Calu3 (cell line): ENCODE measurements around the gene TBC1D10B. TPM values are rescaled to one million over a fixed set of nuclear protein-coding genes. Genes with fewer than 3 reads are reported as not detected.
"Not testable (repeated sequence)": the region's sequence is repeated elsewhere in the genome, so short reads cannot be mapped to it uniquely, and the experiment has no call there.

Experiments
- BruUV-seq: library from RNA; stranded (reverse); fragments of 400-500 nt; replicated peaks from 2 replicates; lab custom pipeline; 2021; lab: Mats Ljungman, UMichigan
- CTCF ChIA-PET: fragments of 300-600 bp; sonication (Branson Sonifier 250); formaldehyde crosslinking; loops from one replicate; lab custom pipeline; 2022; ENCODE audit warnings: antibody characterized with exemption; lab: Charles Lee
- DNase-seq: peaks from one replicate; pipeline ENCODE4 v3.0.0; 2022
- H3K27ac Mint-ChIP-seq: one replicate; pipeline ENCODE4 v1.8.0; 2022; ENCODE audit warnings: mixed read lengths; ENCODE audit not compliant: unreplicated experiment
- H3K27me3 Mint-ChIP-seq: one replicate; pipeline ENCODE4 v1.8.0; 2022; ENCODE audit warnings: mixed read lengths; ENCODE audit not compliant: unreplicated experiment
- H3K36me3 Mint-ChIP-seq: one replicate; pipeline ENCODE4 v1.8.0; 2022; ENCODE audit warnings: mild to moderate bottlenecking, moderate library complexity, mixed read lengths; ENCODE audit not compliant: insufficient read depth, unreplicated experiment
- H3K4me1 Mint-ChIP-seq: one replicate; pipeline ENCODE4 v1.8.0; 2022; ENCODE audit warnings: mild to moderate bottlenecking, low read depth, mixed read lengths; ENCODE audit not compliant: unreplicated experiment
- H3K4me3 Mint-ChIP-seq: one replicate; pipeline ENCODE4 v1.8.0; 2022; ENCODE audit warnings: mild to moderate bottlenecking, low read depth, moderate library complexity, mixed read lengths; ENCODE audit not compliant: unreplicated experiment
- H3K9me3 Mint-ChIP-seq: one replicate; pipeline ENCODE4 v1.8.0; 2022; ENCODE audit warnings: low read depth, mixed read lengths; ENCODE audit not compliant: unreplicated experiment
- CTCF ChIP-seq: fragments of 200-600 bp; IDR thresholded peaks from one replicate; pipeline ENCODE4 v1.8.0; 2022; ENCODE audit warnings: antibody characterized with exemption; ENCODE audit not compliant: unreplicated experiment
- intact Hi-C: fragments of 100-400 bp; cut with micrococcal nuclease; formaldehyde crosslinking; loops from one replicate; pipeline ENCODE4 v1.10.0; 2022; ENCODE audit not compliant: unreplicated experiment
- total RNA-seq: library from RNA; stranded (reverse); gene quantifications from 2 replicates; pipeline ENCODE4 v1.2.3, GENCODE V29; 2022

TBC1D10B gene
- total RNA-seq, 1 experiment from 2014 or later, result 66.4 TPM

DNA sequence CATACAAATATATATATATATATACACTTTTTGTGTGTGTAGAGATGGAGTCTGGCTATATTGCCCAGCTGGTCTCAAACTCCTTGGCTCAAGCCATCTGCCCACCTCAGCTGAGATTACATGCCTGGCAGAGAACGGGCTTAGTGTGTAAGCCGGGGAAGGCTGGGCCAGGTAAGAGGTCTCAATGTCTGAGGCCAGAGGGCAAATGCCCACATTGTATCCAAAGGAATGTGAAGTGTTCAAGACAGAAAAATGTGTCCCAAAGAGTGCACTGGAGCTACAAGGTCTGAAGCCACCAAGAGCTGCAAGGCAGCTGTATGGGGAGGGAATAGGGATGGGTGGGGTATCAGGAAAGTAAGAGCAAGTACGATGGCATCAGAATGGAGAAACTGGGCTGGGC lies 24.0 kb downstream of the TBC1D10B start:
- CTCF ChIA-PET, result no interaction called here
- intact Hi-C loops, result no loop called here
- no TSS peak for BruUV-seq
- no peak overlapping the region for H3K4me3 Mint-ChIP-seq
- no peak for DNase-seq
- no peaks in the 10 kb centered on the region for H3K27me3 Mint-ChIP-seq
- H3K27ac Mint-ChIP-seq, result no peak overlapping the region
- H3K36me3 Mint-ChIP-seq, result peaks cover 26% of the 10 kb centered on the region
- no peak for TF ChIP-seq CTCF
- H3K4me1 Mint-ChIP-seq, result no peaks in the 10 kb centered on the region
- no peaks in the 10 kb centered on the region for H3K9me3 Mint-ChIP-seq

DNA sequence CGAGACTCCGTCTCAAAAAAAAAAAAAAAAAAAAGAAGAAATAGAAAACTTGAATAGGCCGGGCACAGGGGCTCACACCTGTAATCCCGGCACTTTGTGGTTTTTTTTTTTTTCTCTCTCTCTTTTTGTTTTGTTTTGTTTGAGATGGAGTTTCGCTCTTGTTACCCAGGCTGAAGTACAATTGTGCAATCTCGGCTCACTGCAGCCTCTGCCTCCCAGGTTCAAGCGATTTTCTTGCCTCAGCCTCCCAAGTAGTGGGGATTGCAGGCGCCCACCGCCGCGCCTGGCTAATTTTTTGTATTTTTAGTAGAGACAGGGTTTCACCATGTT lies 26.8 kb downstream of the TBC1D10B start:
- H3K36me3 Mint-ChIP-seq, H3K4me3 Mint-ChIP-seq, H3K4me1 Mint-ChIP-seq, H3K9me3 Mint-ChIP-seq, BruUV-seq, H3K27ac Mint-ChIP-seq, DNase-seq, H3K27me3 Mint-ChIP-seq, intact Hi-C loops: not testable (repeated sequence)
- CTCF ChIA-PET, result interaction anchor here (0.6 kb wide), 1 partner anchor 23 kb away, joined by 3 read pairs; no protein-coding TSS in a partner anchor

DNA sequence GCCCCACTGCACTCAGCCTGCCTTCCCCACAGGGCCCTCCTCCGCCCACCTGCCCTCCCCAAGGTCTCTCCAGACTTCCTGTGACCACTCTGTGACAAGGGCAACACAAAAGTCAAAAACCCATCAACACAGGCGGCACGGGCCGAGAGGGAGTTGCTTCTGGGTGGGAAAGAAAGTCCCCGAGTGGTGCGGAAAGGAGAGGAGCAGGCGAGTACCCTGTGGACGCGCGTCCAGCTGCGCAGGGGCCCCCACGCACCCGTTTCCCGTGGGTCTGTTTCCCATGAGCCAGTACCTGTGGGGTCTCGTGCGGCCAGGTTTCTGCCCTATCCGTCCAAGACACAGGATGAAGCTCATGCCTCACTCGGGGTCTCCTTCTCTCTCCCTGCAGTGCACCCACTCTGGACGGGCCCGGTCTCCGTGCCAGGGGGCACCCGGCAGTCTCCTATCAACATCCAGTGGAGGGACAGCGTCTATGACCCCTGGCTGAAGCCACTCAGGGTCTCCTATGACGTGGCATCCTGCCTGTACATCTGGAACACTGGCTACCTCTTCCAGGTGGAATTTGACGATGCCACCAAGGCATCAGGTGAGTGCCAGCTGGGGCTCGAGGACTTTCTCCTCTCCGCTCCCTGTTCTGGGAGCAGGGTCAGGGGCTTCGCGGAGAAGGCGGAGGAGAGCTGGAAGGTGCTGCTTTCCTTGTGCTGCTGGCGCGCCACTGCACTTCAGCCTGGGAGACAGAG lies 27.4 kb downstream of the TBC1D10B start:
- no peak for DNase-seq
- peaks cover 6% of the 10 kb centered on the region for H3K36me3 Mint-ChIP-seq
- H3K4me1 Mint-ChIP-seq, result no peaks in the 10 kb centered on the region
- no peak overlapping the region for H3K27ac Mint-ChIP-seq
- no peak for TF ChIP-seq CTCF
- no TSS peak for BruUV-seq
- CTCF ChIA-PET, result interaction anchor here (0.6 to 0.9 kb wide), 2 partner anchors 22 to 28 kb away, joined by 3 read pairs; no protein-coding TSS in a partner anchor
- no peak overlapping the region for H3K4me3 Mint-ChIP-seq
- no peaks in the 10 kb centered on the region for H3K9me3 Mint-ChIP-seq
- intact Hi-C loops, result no loop called here
- no peaks in the 10 kb centered on the region for H3K27me3 Mint-ChIP-seq

- DNase-seq, result not testable (repeated sequence)
Observed at GRCh38 chr16:30341971-30342370, 28.3 kb downstream of the TBC1D10B start.

DNA sequence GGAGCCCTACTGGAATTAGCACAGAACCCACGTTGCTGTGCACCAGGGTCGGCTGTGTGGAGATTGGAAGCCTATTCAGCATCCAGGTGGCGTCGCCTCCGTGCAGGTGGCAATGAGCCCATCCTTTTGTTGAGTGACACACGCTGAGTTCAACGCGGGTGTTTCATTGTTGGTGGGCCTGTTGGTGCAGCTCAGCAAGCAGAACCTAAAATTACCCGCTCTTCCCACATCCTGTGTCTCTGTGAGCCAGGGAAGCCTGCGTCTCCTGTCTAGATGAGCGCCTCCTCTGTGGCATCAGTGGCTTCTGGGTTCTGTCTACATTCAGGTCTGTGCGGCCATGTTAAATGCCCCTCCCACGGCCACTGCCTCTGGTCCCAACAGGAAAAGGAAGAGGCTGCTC lies 29.7 kb downstream of the TBC1D10B start:
- DNase-seq, result no peak
- intact Hi-C loops, result no loop called here
- Mint-ChIP-seq H3K36me3 (peaks cover 11% of the 10 kb centered on the region), H3K27me3 (no peaks in the 10 kb centered on the region), H3K9me3 (no peaks in the 10 kb centered on the region), H3K4me1 (peaks cover 8% of the 10 kb centered on the region), H3K27ac (no peak overlapping the region), H3K4me3 (no peak overlapping the region)
- no TSS peak for BruUV-seq
- TF ChIP-seq CTCF, result no peak
- CTCF ChIA-PET, result interaction anchor here (0.7 kb wide), 1 partner anchor 9 kb away, joined by 3 read pairs; no protein-coding TSS in a partner anchor

More at GRCh38 chr16:30341971-30342370, 28.3 kb downstream of the TBC1D10B start:
- H3K4me1 Mint-ChIP-seq, H3K9me3 Mint-ChIP-seq, BruUV-seq, H3K27me3 Mint-ChIP-seq, intact Hi-C loops, H3K27ac Mint-ChIP-seq, H3K4me3 Mint-ChIP-seq, H3K36me3 Mint-ChIP-seq: not testable (repeated sequence)
- CTCF ChIA-PET, result interaction anchor here (0.6 to 0.9 kb wide), 2 partner anchors 29 to 276 kb away, joined by 3 to 4 read pairs; no protein-coding TSS in a partner anchor

- H3K27me3 Mint-ChIP-seq, BruUV-seq, CTCF ChIA-PET, intact Hi-C loops, DNase-seq, H3K9me3 Mint-ChIP-seq, H3K27ac Mint-ChIP-seq, H3K4me3 Mint-ChIP-seq: not testable (repeated sequence)
- Mint-ChIP-seq H3K4me1 (peaks cover 10% of the 10 kb centered on the region), H3K36me3 (peaks cover 27% of the 10 kb centered on the region)
Observed at GRCh38 chr16:30338715-30339114, 31.6 kb downstream of the TBC1D10B start.

GRCh38 chr16:30337964-30338357 lies 32.3 kb downstream of the TBC1D10B start:
- peaks cover 10% of the 10 kb centered on the region for H3K4me1 Mint-ChIP-seq
- H3K9me3 Mint-ChIP-seq, H3K27ac Mint-ChIP-seq, intact Hi-C loops, BruUV-seq, DNase-seq, CTCF ChIA-PET, H3K27me3 Mint-ChIP-seq, H3K4me3 Mint-ChIP-seq: not testable (repeated sequence)
- H3K36me3 Mint-ChIP-seq, result peaks cover 27% of the 10 kb centered on the region
